ENCODE results near the gene GANAB.

GANAB gene

GRCh38 chr11:62673196-62673525 is 26.7 kb upstream of the GANAB start:
- DNase-seq (ENCODE audit: insufficient read length, low spot score) (no peak), FAIRE-seq (no peak)
- TF ChIP-seq CTCF (IDR thresholded peaks at IDR 0.05; ENCODE audit: insufficient read depth, missing control alignments), result no peak

- no peak for TF ChIP-seq CTCF (IDR thresholded peaks at IDR 0.05; ENCODE audit: insufficient read depth, missing control alignments)
- DNase-seq (ENCODE audit: insufficient read length, low spot score) (peak; percentile 79), FAIRE-seq (no peak)
These were observed 25.4 kb upstream of the GANAB start, which contains the start of the genes LBHD1 and UQCC3 for GRCh38 chr11:62671608-62672389. Gene LBHD1, minus strand, starts transcription at chr11:62672267. Its CDS starts 2,236 bp downstream, at chr11:62670031. Gene UQCC3, plus strand, starts transcription at chr11:62671673. Its CDS starts 73 bp downstream, at chr11:62671746.

- no peak for FAIRE-seq
- no peak for TF ChIP-seq CTCF (IDR thresholded peaks at IDR 0.05; ENCODE audit: insufficient read depth, missing control alignments)
- DNase-seq (ENCODE audit: insufficient read length, low spot score), result no peak
These were observed 24.8 kb upstream of the GANAB start for GRCh38 chr11:62671236-62671607.

- TF ChIP-seq CTCF (IDR thresholded peaks at IDR 0.05; ENCODE audit: insufficient read depth, missing control alignments), result no peak
- FAIRE-seq (no peak), DNase-seq (ENCODE audit: insufficient read length, low spot score) (no peak)
These were observed 23.2 kb upstream of the GANAB start for GRCh38 chr11:62669420-62670161.

GRCh38 chr11:62667460-62667859 is 21.0 kb upstream of the GANAB start:
- FAIRE-seq, result no peak
- no peak for DNase-seq (ENCODE audit: insufficient read length, low spot score)
- no peak for TF ChIP-seq CTCF (IDR thresholded peaks at IDR 0.05; ENCODE audit: insufficient read depth, missing control alignments)

GRCh38 chr11:62666259-62666926 is 20.0 kb upstream of the GANAB start:
- DNase-seq (ENCODE audit: insufficient read length, low spot score) (no peak), FAIRE-seq (no peak)
- TF ChIP-seq CTCF (IDR thresholded peaks at IDR 0.05; ENCODE audit: insufficient read depth, missing control alignments), result no peak
